Epithelial cell of prostate (primary cell): ENCODE results near the gene ITPR1.

Experiments used
- DNase-seq: peaks from one replicate; pipeline ENCODE4 v3.0.0-alpha.2; 2011; ENCODE audit warnings: low read depth, low spot score
- H3K27ac ChIP-seq: fragments of 450-650 bp; 2 replicates; pipeline ENCODE4 v1.5.1; 2017; ENCODE audit warnings: mild to moderate bottlenecking

The ITPR1 gene

DNA sequence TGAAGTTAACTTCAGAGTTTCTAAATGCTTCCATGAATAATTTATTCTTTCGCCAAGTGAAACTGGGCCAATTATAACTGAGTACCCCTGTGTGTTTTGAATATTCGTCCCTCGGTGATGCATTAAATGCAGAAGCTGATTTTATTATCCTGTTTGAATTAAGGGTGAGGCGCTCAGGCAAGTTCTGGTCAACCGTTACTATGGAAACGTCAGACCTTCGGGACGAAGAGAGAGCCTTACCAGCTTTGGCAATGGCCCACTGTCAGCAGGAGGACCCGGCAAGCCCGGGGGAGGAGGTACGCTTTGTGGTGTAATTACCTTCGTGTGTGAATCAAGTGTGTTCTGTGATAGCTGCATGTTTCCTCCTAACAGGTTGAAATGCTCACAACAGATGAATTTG, 239.8 kb downstream of the ITPR1 start:
- no peak overlapping the region for H3K27ac ChIP-seq
- no peak for DNase-seq

DNA sequence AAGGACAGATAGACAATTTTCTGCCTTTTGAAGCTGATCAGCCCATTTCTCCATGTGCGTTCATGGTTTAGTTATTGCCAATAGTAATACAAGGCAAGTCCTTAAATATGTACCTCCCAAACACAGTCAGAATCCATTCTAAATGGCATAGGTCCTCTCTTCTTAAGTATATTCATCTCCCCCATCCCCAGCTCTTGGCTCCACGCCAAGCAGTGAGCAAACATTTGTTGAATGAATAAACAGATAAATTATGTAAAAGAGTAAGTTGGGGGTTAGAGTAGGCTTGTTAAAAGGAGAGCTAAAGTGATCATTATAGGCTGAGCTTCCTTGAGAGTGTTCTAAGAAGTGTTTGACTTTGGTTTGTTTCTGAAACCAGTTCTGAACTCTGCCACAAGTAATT, 241.3 kb downstream of the ITPR1 start:
- no peak overlapping the region for H3K27ac ChIP-seq
- DNase-seq, result no peak

DNA sequence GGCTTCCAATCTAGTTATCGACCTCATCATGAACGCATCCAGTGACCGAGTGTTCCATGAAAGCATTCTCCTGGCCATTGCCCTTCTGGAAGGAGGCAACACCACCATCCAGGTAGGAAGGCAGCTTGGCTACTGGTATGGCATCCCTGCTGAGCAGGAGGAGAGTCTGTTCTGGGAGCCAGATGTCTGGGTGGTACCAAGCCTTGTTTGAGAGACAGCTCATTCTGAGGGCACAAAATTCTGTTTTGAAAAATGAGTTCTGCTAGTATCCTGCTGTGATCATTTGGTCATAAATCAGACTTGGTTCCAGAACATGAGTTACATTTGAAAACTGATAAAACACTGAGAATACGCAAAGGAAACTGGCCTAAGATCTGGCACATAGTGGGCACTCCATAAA, 242.1 kb downstream of the ITPR1 start:
- no peak for DNase-seq
- peak overlapping the region; percentile 84 for H3K27ac ChIP-seq

DNA sequence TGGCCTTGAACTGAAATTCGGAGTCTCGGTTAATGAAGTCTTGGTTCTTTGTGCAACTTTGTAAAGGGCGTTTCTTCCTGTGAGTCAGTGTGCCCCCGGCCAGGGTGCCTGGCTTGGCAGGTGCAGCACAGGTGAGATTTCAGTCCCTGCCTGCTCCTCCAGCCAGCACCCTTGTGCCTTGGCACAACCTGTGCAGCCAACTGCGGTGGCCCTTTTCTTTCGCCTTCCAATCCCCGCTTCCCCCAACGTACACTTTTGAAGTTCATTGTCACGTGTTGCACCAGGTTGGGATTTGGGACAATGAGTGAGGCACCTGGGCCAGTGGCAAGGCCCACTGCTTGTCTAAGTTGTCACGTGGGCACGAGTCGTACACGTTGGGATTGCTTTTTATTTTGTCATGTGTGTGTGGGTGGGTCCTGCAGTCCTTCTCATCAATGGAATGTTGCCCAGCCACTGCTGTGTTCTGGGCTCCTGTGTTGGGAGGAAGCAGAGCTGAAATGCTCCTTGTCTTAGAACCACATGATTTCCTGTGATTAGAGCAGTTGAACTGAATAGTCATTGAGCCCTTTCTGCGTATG, 243.2 kb downstream of the ITPR1 start:
- peak overlapping the region; percentile 84 for H3K27ac ChIP-seq
- DNase-seq, result peak; percentile 96

DNA sequence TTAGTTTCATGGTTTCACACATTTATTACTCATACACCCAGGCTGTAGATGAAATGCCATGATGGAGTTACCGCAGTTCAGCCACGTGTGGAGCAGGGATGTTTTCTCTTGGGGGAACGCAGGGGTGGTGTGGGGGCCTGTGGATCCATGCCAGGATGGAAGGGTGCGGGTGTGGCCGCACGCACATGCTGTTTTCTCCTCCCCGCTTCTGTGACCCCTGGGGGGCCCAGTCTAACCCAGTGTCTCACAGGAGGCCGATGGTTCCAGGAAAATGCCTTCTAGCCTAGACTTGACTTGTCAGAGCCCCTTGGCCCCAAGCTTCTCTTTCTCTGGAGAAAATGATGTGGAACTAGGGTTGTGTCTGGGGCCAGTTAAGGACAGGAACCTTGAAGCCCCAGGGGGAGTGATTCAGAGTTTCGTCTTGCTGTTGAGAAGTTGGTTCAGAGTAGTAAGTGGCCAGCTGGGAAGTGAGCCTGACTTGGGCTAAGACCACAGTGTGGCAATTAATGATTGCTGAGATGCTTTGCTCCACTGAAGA, 245.7 kb downstream of the ITPR1 start:
- no peak for DNase-seq
- H3K27ac ChIP-seq, result peak overlapping the region; percentile 84

DNA sequence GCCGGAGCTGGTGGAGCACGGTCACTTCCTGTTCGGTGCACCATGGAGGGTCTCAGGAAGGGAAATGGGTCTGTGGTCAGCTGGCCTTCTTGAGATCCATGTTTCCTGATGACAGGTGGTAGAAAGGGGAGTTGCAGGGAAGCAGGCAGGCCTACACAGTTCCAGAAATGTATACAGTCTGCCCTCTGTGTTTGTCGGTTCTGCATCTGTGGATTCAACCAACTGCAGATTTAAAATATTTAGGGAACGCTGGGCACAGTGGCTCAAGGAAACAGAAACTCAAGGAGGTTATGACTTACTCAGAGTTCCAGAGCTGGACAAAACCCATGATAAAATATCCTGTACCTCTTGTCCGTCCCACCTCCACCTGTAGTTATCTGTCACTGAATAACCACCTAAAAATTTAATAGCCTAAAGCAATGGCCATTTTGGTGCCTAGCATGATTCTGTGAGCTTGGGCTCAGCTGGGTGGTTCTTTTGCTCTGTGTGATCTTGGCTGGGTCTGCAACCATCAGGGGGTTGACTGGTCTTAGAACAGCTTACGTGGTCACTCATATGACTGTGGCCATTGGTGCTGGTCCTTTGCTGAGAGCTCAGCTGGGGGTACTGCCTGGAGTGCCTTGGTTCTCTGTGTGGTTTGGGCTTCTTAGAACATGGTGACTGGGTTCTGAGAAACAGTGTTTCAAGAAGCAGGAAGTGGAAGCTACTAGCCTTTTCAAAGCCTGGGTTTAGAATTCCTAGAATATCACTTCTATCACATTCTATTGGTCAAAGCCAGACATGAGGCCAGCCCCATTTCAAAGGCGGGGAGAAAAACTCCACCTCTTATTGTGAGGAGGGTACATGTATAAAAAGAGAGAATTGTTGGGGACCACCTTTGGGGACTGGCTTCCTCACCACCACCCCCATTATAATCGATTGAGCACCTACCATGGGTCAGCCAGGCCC, 246.4 kb downstream of the ITPR1 start:
- peak overlapping the region; percentile 84 for H3K27ac ChIP-seq
- no peak for DNase-seq

DNA sequence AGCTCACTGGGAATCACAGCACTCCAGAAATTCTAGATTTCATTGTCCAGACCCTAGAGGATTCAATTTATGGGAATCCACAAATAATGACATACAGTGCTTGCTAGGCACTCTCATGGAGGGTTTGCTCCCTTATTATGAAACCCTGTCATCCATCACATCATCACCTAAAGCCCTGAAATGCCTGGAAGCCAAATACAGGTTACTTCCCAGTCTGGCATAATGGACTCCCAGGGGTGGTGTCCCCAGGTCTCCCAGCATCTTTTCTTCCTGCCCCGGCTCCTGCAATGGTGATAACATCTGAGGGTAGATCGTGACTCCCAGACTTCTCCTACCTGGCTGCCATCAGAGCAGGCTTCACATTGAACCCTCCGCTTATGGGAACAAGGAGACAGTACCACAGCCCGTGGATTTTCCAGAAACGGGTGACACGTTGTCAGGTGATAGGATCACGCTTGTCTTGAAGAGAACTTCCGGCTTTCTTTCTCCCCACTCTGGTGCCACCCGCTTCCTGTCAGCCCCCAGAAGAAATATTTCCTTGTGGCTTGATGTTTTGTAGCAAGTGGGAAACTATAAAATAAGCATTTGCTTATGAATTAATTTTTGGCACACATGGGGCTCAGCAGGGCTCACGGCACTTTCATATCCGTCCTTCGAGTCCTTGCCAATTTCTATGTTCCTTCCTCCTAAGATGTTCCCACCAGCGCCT, 247.4 kb downstream of the ITPR1 start:
- peak overlapping the region; percentile 84 for H3K27ac ChIP-seq
- no peak for DNase-seq

DNA sequence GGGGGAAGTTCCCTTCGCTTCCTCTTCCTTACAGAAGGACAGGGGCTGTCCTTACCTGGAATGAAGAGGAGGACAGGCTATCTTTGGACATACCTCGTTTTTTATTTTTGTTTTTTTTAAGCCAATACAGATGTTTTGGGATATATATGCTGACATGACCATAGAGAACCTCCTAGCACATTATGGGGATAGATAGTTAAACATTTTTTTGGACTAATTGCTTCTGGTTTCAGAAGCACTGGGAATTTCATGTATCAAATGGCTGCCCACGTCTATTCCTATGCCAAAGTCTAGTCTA, 247.9 kb downstream of the ITPR1 start:
- H3K27ac ChIP-seq, result peak overlapping the region; percentile 84
- DNase-seq, result no peak

DNA sequence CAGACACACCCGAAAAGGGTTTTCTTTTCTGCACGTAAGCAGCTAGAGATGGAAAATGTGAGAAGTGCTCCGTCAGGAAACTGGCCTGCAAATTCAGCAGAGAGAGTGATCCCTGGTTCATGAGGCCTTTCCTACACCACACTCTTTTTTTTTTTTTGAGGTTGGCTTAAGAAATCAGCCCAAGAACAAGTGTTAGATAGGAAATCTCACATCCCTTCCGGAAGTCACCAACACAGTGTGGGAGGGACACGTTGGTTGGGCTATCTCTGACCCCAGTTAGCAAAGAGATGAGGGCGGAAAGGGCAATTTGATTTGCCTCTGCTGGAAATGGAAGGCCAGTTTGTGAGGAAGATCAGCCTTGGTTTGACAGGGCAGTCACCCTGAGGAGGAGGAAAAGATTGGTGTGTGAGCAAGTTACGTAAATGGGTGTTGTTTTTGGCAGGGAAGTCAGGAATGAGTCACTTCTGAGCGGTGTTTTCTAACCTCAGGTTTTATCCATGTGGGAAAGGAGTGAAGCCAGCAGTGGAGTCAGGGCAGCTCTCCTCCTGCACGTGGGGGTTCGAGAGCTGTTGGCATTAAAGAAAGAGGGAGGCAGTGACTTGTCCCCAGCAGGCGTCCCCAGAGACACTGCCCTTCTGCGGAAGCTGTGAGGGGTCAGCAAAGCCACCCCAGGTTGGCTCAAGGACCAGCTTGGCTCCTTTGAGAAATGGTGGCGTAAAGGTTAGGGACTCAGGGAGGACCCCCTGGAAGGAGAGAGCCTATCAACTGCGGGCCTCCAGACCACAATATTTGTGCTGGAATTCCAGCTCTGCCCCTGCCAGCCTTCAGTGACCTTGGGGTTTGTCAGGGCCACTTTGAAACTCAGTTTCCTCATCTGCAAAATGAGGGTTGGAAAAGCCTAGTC, 248.5 kb downstream of the ITPR1 start:
- peak overlapping the region; percentile 84 for H3K27ac ChIP-seq

DNA sequence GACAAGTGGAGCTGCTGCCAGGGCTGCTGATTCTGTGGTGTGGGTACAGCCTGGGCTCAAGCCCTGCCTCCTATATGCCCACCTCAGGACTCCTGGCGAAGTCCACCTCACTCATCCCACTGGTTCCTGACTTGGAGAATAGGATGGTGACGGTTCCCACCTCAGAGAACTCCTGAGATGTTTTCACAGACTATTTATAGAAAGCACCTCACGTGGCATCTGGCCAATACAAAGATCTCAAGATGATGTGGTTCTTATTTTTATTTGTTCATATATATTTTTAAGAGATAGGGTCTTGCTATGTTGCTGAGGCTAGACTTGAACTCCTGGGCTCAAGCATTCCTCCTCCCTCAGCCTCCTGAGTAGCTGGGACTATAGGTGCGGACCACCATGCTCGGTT, 249.2 kb downstream of the ITPR1 start:
- no peak overlapping the region for H3K27ac ChIP-seq
- DNase-seq, result no peak

More for the DNA sequence above, 248.5 kb downstream of the ITPR1 start:
- DNase-seq, result peak; percentile 88

DNA sequence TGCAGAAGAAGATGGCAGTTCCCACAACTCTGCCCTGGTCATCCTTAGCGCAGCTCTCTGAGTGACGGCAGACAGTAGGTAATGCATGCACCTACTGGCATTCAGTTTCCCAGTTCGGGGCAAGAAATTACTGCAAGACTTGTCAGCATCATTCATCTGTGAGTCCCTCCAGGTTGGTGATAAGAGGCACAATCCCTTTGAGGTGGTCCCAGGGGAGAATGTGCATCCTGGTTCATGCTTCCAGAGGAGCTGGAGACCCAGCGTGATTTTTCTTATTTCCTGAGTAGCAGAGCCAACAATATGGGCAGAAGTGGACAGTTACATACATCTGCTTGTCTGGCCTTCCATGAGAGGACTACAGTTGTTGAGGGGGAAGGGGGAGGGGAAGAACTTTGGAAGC, 250.2 kb downstream of the ITPR1 start:
- no peak for DNase-seq
- H3K27ac ChIP-seq, result no peak overlapping the region

DNA sequence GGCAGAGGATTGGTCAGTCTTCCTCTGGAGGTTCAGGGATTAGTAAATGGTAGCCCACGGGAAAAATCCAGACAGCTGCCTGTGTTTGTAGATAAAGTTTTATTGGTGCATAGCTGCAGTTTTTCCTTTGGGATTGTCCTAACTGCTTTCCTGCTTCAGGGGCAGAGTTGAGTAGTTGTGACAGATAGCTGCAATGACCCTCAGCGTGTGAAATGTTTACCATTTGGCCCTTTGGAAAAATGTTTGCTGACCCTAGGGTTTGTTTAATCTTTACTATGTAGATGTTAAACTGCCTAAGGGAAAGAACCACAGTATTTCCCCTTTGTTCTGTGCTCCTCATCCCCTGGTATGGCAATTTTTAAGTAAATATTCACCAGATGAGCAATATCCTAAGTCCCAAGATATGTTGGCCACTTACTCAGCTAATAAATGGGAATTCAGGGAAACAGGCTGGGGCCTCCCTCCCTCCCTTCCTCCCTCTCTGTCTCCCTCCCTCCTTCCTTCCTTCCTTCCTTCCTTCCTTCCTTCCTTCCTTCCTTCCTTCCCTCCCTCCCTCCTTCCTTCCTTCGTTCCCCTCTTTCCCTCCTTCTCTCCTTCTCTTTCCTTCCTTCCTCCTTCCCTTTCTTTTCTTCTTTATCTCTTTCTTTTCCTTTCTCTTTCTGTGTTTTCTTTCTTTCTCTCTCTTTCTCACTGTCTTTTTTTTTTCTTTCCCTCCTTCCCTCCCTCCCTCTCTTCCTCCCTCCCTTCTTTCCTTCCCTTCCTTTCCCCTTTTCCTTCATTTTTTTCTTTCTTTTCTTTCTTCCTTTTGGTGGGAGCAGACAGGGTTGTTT, 251.5 kb downstream of the ITPR1 start:
- peak overlapping the region; percentile 4 for H3K27ac ChIP-seq
- no peak for DNase-seq

DNA sequence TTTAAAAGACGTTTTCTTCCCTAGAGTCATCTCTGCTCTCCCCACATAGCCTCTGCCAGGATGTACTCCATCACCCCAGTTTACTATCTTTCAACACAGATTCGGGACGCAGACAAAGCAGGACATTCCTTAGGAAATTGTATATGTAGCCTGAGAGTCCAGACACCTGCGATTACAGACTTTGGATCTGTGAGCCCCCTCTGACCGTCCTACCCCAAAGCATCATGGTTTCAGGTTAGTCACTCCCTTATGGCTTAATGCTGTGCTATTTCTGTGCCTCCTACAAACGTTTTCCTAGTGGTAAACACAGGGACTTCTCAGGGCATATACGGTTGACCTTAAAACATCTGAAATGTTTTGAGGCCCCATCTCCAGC, 252.1 kb downstream of the ITPR1 start:
- DNase-seq, result no peak
- H3K27ac ChIP-seq, result no peak overlapping the region

DNA sequence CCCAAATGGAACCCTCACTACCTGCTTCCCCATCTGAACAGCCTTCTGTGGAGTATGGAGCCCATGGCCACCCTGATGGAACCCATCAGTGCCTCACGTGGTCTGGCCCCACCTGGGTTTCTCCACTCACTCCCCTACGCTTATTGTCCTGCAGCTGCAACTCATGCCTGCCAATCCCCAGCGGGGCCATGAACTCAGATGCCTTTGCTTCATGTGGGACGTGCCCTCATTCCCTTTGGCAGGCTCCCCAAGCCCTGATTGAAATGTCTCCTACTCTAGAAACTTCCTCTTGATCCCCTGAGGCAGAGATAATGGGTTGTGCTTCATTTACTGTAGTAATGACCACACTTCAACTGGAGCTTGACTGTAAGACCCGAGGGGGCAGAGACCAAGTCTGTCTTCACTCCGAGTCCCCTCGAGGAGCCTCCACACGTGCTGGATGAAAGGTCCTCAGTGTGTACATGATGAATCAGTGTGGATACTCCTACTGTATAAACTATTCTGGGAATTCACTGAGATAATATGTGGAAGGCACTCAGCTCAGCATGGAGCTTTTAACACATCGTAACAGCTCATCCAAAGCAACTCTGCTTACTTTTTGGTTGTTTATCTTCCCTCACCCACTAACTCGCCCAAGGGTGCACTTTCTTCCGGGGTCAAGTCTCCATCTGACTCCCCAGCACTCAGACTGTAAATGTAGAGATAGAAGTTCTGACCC, 253.3 kb downstream of the ITPR1 start:
- no peak overlapping the region for H3K27ac ChIP-seq
- no peak for DNase-seq

DNA sequence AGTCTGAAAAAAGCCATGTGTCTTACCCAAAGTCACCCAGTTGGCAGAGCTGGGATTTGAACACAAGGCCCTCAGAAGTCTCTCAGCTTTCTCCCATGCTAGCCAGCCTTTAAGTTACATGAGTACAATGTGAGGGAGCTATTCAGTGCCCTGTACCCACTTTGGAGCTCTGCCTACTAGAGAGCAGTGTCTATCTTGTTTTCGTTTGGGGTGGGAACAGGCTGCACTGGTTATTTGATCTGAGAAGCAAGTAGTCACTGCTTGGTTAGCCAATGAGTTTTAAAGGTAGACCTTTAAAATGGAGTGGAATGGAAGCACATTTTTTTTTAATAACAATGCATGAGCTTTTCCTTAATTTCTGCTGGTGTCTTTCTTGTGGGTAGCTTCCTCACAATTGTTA, 255.0 kb downstream of the ITPR1 start:
- H3K27ac ChIP-seq, result no peak overlapping the region
- no peak for DNase-seq

DNA sequence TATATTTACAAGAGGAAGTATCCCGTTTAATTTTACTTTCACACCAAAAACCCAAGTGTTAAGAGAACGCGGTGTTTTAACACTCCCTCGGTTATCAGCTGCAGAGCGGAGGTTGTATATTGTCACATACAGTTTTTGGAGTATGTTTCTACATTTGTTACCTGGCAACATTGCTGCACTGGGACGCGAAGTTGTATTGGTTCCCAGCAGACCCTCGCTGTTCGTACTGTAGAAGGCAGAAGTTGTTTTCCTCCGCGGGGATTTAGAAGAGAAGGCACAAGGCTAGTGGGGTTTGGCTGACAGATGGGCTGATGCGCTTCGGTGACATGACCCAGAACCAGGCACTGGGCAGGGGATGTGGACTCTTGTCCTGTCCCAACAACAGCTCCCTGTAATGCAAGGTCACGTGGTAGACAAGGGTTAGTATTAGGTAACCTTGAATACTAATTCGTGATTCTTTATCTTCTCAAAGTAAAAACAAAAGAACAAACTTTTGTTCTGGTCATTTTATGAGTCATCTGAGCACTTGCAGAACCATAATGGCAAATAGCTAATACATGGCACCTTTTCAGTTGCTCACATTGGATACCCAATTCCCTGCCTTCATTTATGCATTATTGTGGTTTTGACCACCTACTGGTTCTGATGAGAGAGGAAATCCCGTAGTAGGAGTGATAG, 255.7 kb downstream of the ITPR1 start:
- no peak overlapping the region for H3K27ac ChIP-seq
- no peak for DNase-seq

DNA sequence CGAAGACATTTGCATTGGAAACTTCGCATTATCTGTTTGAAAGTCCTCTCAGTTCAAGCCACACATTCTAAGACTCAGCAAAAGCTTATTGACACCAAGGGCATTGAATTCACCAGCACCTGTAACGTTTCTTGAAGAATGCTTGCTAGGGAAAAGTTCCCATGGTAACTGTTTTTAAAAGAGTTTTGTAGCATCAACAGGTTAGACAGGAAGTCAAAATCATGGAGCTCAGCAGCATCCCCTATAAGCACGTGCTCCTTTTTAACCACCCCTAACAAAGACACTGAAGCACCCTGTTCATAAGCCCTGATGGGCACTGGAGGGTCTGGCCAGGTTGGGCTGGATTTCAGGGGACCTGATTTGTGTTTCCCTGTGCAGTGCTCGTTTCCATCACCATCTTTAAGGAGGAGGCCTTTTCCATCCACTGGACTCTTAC, 256.4 kb downstream of the ITPR1 start:
- no peak for DNase-seq
- no peak overlapping the region for H3K27ac ChIP-seq
